A549 (cell line): Measurements from ENCODE around the gene UNC13D. TPM values are rescaled to one million over a fixed set of nuclear protein-coding genes. Genes with fewer than 3 reads are reported as not detected.

ENCODE experiments used
- ATAC-seq, 2 experiments: fragments of 200-7000 bp in 1 of 2; fragments of >200 bp in 1 of 2; cut with Nextera tagmentation in 1 of 2; cut with Tn5 transposase in 1 of 2; 3 replicates each; pipeline versions ENCODE4 v1.8.0 to v1.9.1; 2018 to 2020; ENCODE audit warnings: mild to moderate bottlenecking in 1 of 2, moderate library complexity in 1 of 2
- CTCF ChIA-PET: fragments of 300-600 bp; sonication (Branson Sonifier 250); formaldehyde crosslinking; extraction: SDS; loops from one replicate; lab custom pipeline; 2021; ENCODE audit warnings: antibody characterized with exemption, inconsistent platforms; lab: Yijun Ruan, JAX
- POLR2A ChIA-PET: fragments of 350-600 bp; formaldehyde crosslinking; extraction: SDS; loops from one replicate; lab custom pipeline; 2021; ENCODE audit warnings: antibody characterized with exemption, inconsistent platforms; lab: Yijun Ruan, JAX
- DNase-seq, 2 experiments: peaks; one replicate each; pipeline versions ENCODE4 v3.0.0 to v3.0.0-alpha.2; 2011 to 2016; ENCODE audit warnings: low read depth in 1 of 2, low spot score in 1 of 2
- FAIRE-seq: peaks from 2 replicates; lab custom pipeline; 2011; peaks lifted over from hg19 to GRCh38; lab: Jason Lieb, UNC
- H3K27ac ChIP-seq, 2 experiments: fragments of >200 bp; sonication (Bioruptor Twin); formaldehyde crosslinking; 3 replicates each; pipeline ENCODE4 v1.5.1; 2016 to 2017
- H3K4me1 ChIP-seq: fragments of >200 bp; sonication (Bioruptor Twin); formaldehyde crosslinking; 3 replicates; pipeline ENCODE4 v1.6.1; 2016
- H3K4me2 ChIP-seq: fragments of >200 bp; sonication (Bioruptor Twin); formaldehyde crosslinking; 3 replicates; pipeline ENCODE4 v1.6.1; 2016
- H3K4me3 ChIP-seq: fragments of >200 bp; sonication (Bioruptor Twin); formaldehyde crosslinking; 3 replicates; pipeline ENCODE4 v1.5.1; 2016
- H3K9me3 ChIP-seq: fragments of >200 bp; sonication (Bioruptor Twin); formaldehyde crosslinking; 3 replicates; pipeline ENCODE4 v1.6.1; 2016
- ATOH8 ChIP-seq: fragments of 250-450 bp; sonication (Bioruptor Pico); IDR thresholded peaks from 2 replicates; pipeline ENCODE4 v1.5.0; 2020; ENCODE audit warnings: low read depth, mild to moderate bottlenecking, moderate library complexity
- CBX2 ChIP-seq: fragments of 200-600 bp; sonication (generic); IDR thresholded peaks from 2 replicates; pipeline ENCODE4 v1.6.1; 2016; ENCODE audit warnings: low read depth, mild to moderate bottlenecking, borderline replicate concordance
- E2F6 ChIP-seq: IDR thresholded peaks from 2 replicates; pipeline ENCODE4 v1.6.1; 2012; ENCODE audit warnings: low read depth, borderline replicate concordance
- EHF ChIP-seq: fragments of 250-450 bp; sonication (Bioruptor Pico); IDR thresholded peaks from 2 replicates; pipeline ENCODE4 v1.5.0; 2020; ENCODE audit warnings: mild to moderate bottlenecking
- EHMT2 ChIP-seq: fragments of 200-600 bp; sonication (generic); IDR thresholded peaks from 2 replicates; pipeline ENCODE4 v1.6.1; 2016; ENCODE audit warnings: antibody characterized with exemption, low read depth, mild to moderate bottlenecking, moderate library complexity
- EP300 ChIP-seq, 2 experiments: fragments of >200 bp; sonication (Bioruptor Twin); formaldehyde crosslinking; IDR thresholded peaks; 2 replicates in 1 of 2; 3 replicates in 1 of 2; pipeline ENCODE4 v1.6.1; 2016 to 2017
- GATA3 ChIP-seq: IDR thresholded peaks from 2 replicates; pipeline ENCODE4 v1.6.1; 2012; ENCODE audit warnings: borderline replicate concordance
- HES2 ChIP-seq: fragments of >200 bp; sonication (Bioruptor Twin); formaldehyde crosslinking; IDR thresholded peaks from 2 replicates; pipeline ENCODE4 v1.6.1; 2016
- HOXB5 ChIP-seq: fragments of 250-450 bp; sonication (Bioruptor Pico); IDR thresholded peaks from 2 replicates; pipeline ENCODE4 v1.5.0; 2020; ENCODE audit warnings: mild to moderate bottlenecking, moderate library complexity
- JUN ChIP-seq, 2 experiments: fragments of >200 bp; sonication (Bioruptor Twin); formaldehyde crosslinking; IDR thresholded peaks; 2 replicates in 1 of 2; 3 replicates in 1 of 2; pipeline ENCODE4 v1.6.1; 2016 to 2017
- MAZ ChIP-seq: fragments of 150-350 bp; IDR thresholded peaks from 2 replicates; pipeline ENCODE4 v1.6.1; 2014; ENCODE audit warnings: antibody characterized with exemption, low read depth, low read length, borderline replicate concordance
- NPAS2 ChIP-seq: fragments of 250-450 bp; sonication (Bioruptor Pico); IDR thresholded peaks from 2 replicates; pipeline ENCODE4 v1.8.0; 2022; ENCODE audit warnings: mild to moderate bottlenecking, moderate library complexity, borderline replicate concordance
- NR3C1 ChIP-seq: fragments of >200 bp; sonication (Bioruptor Twin); formaldehyde crosslinking; IDR thresholded peaks from 3 replicates; pipeline ENCODE4 v1.6.1; 2017
- REST ChIP-seq: fragments of 200-600 bp; sonication (generic); IDR thresholded peaks from 2 replicates; pipeline ENCODE4 v1.6.1; 2016; ENCODE audit warnings: antibody characterized with exemption, mild to moderate bottlenecking, moderate library complexity
- RFX5 ChIP-seq: fragments of 450-650 bp; IDR thresholded peaks from 2 replicates; pipeline ENCODE4 v1.7.1; 2014; ENCODE audit warnings: antibody characterized with exemption, mild to moderate bottlenecking, moderate library complexity
- SMC3 ChIP-seq: fragments of >200 bp; sonication (Bioruptor Twin); formaldehyde crosslinking; IDR thresholded peaks from 3 replicates; pipeline ENCODE4 v1.6.1; 2018; ENCODE audit warnings: inconsistent platforms
- ZC3H11A ChIP-seq: fragments of 450-650 bp; IDR thresholded peaks from 2 replicates; pipeline ENCODE4 v1.6.1; 2014; ENCODE audit warnings: antibody characterized with exemption, mild to moderate bottlenecking
- ZFP36 ChIP-seq: fragments of 450-650 bp; IDR thresholded peaks from 2 replicates; pipeline ENCODE4 v1.6.1; 2014; ENCODE audit warnings: borderline replicate concordance; ENCODE audit not compliant: partially characterized antibody
- ZNF302 ChIP-seq: fragments of 250-450 bp; sonication (Bioruptor Pico); IDR thresholded peaks from 2 replicates; pipeline ENCODE4 v1.9.0; 2021; ENCODE audit warnings: inconsistent platforms, mild to moderate bottlenecking, moderate library complexity
- WGBS: methylation state at CpG from one replicate; pipeline ENCODE4 v1.1.6; 2017; ENCODE audit errors: missing lambda C conversion rate; 5-methylcytosine and 5-hydroxymethylcytosine counted together
- polyA plus RNA-seq, 4 experiments: library from polyadenylated mRNA; depleted of rRNA in 3 of 4; stranded (reverse); fragments of >200 nt; fragmentation: RNase III in 1 of 4; extraction: RNeasy Plus Mini Kit Qiagen cat#74134 plus additional on column Dnase treatment in 1 of 4; gene quantifications; 2 replicates in 3 of 4; 3 replicates in 1 of 4; pipeline ENCODE4 v1.2.3, GENCODE V29; 2011 to 2017
- TF ChIP-seq, protein P1 (sequence below): IDR thresholded peaks from 2 replicates; pipeline ENCODE4 v1.6.1; 2012
- TF ChIP-seq, protein P2 (sequence below): IDR thresholded peaks from 2 replicates; pipeline ENCODE4 v1.6.1; 2012
- TF ChIP-seq, protein P3 (sequence below): fragments of >200 bp; sonication (Bioruptor Twin); formaldehyde crosslinking; IDR thresholded peaks from 3 replicates; pipeline ENCODE4 v1.5.1; 2016

Gene UNC13D
- polyA plus RNA-seq, 2 of the 4 experiments (the other 2 are of a cell fraction) = 1.6 to 3.5 TPM

DNA sequence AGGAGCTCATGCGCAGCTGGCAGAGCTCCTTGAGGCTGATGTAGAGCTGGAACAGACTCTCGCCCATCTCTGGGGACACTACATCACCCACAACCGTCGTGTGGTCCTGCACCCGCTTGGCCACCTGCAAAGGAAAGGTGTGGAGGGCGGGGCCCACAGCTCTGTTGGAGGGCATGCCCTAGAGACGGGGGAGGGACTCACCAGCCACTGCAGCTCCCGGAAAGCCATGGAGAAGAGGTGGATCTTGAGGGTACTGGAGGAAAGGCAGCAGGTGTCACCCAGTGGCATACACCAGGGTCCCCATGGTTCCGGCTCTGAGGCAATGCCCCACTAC lies 8.6 kb downstream of the UNC13D start:
- POLR2A ChIA-PET = interaction anchor here (1.7 kb wide), 1 partner anchor 56 kb away, joined by 5 read pairs; a partner anchor contains a TSS
- CTCF ChIA-PET = interaction anchor here (1.2 to 37.0 kb wide), 6 partner anchors 6 to 156 kb away, joined by 3 to 691 read pairs (median 4); partner anchors contain the start of genes UNC13D and WBP2
- H3K9me3 ChIP-seq = no peaks in the 10 kb centered on the region
- no peak overlapping the region for H3K4me3 ChIP-seq
- FAIRE-seq = no peak
- ATAC-seq = no peak
- no peak overlapping the region for H3K27ac ChIP-seq
- 81% methylated on average over 8 of the region's 9 CpGs for whole genome bisulfite sequencing
- DNase-seq = no peak
- H3K4me2 ChIP-seq = no peak overlapping the region
- TF ChIP-seq HOXB5 (CRISPR knock-in tag) (no peak), MAZ (no peak), ZNF302 (CRISPR knock-in tag) (no peak), EP300 (IDR thresholded peaks at IDR 0.05) (no peak), NR3C1 (no peak), EHF (CRISPR knock-in tag) (no peak), NPAS2 (no peak)
- TF ChIP-seq, protein P1, sequence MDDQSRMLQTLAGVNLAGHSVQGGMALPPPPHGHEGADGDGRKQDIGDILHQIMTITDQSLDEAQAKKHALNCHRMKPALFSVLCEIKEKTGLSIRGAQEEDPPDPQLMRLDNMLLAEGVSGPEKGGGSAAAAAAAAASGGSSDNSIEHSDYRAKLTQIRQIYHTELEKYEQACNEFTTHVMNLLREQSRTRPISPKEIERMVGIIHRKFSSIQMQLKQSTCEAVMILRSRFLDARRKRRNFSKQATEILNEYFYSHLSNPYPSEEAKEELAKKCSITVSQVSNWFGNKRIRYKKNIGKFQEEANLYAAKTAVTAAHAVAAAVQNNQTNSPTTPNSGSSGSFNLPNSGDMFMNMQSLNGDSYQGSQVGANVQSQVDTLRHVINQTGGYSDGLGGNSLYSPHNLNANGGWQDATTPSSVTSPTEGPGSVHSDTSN = no peak
- TF ChIP-seq, all 56 proteins: peak for 0
- H3K4me1 ChIP-seq = peaks cover 5% of the 10 kb centered on the region; the same call in 1 of the 3 replicates

- no peak for ATAC-seq
- Histone ChIP-seq H3K4me3 (no peak overlapping the region), H3K27ac (no peak overlapping the region), H3K4me1 (peaks cover 5% of the 10 kb centered on the region; the same call in 1 of the 3 replicates), H3K4me2 (no peak overlapping the region), H3K9me3 (no peaks in the 10 kb centered on the region)
- FAIRE-seq = no peak
- ChIA-PET CTCF (interaction anchor here (0.6 to 37.0 kb wide), 8 partner anchors 6 to 155 kb away, joined by 3 to 691 read pairs (median 4); partner anchors contain the start of genes TRIM47, UNC13D and WBP2), POLR2A (interaction anchor here (1.7 kb wide), 1 partner anchor 55 kb away, joined by 5 read pairs; a partner anchor contains a TSS)
- no peak for DNase-seq
- TF ChIP-seq JUN (IDR thresholded peaks at IDR 0.05) = no peak
- TF ChIP-seq ZNF302 (CRISPR knock-in tag) = no peak
- TF ChIP-seq SMC3 = no peak
- TF ChIP-seq EHF (CRISPR knock-in tag) = no peak
- TF ChIP-seq ATOH8 = no peak
- TF ChIP-seq CBX2 = no peak
- no peak for TF ChIP-seq GATA3
- no peak for TF ChIP-seq HES2
- TF ChIP-seq ZC3H11A = no peak
- TF ChIP-seq, protein P2, sequence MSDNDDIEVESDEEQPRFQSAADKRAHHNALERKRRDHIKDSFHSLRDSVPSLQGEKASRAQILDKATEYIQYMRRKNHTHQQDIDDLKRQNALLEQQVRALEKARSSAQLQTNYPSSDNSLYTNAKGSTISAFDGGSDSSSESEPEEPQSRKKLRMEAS = no peak
- TF ChIP-seq NR3C1 = no peak
- no peak for TF ChIP-seq E2F6
- 89% methylated on average over 19 of the region's 24 CpGs for WGBS
Observed at GRCh38 chr17:75834928-75835653, 9.1 kb downstream of the UNC13D start.

- ATAC-seq (no peak), DNase-seq (no peak), FAIRE-seq (no peak)
- CTCF ChIA-PET = interaction anchor here (0.6 to 37.0 kb wide), 9 partner anchors 7 to 155 kb away, joined by 3 to 691 read pairs (median 4); partner anchors contain the start of genes GALK1, TRIM47, UNC13D and WBP2
- Histone ChIP-seq H3K4me2 (no peak overlapping the region), H3K4me3 (no peak overlapping the region), H3K4me1 (peaks cover 5% of the 10 kb centered on the region; the same call in 1 of the 3 replicates), H3K27ac (no peak overlapping the region), H3K9me3 (no peaks in the 10 kb centered on the region)
- 89% methylated on average over 25 of the region's 25 CpGs for WGBS
- POLR2A ChIA-PET = interaction anchor here (1.7 kb wide), 1 partner anchor 55 kb away, joined by 5 read pairs; a partner anchor contains a TSS
- TF ChIP-seq EHMT2 (no peak), JUN (IDR thresholded peaks at IDR 0.05) (no peak), GATA3 (no peak), REST (no peak), ZC3H11A (no peak), RFX5 (no peak), ZFP36 (no peak)
- TF ChIP-seq, protein P3, sequence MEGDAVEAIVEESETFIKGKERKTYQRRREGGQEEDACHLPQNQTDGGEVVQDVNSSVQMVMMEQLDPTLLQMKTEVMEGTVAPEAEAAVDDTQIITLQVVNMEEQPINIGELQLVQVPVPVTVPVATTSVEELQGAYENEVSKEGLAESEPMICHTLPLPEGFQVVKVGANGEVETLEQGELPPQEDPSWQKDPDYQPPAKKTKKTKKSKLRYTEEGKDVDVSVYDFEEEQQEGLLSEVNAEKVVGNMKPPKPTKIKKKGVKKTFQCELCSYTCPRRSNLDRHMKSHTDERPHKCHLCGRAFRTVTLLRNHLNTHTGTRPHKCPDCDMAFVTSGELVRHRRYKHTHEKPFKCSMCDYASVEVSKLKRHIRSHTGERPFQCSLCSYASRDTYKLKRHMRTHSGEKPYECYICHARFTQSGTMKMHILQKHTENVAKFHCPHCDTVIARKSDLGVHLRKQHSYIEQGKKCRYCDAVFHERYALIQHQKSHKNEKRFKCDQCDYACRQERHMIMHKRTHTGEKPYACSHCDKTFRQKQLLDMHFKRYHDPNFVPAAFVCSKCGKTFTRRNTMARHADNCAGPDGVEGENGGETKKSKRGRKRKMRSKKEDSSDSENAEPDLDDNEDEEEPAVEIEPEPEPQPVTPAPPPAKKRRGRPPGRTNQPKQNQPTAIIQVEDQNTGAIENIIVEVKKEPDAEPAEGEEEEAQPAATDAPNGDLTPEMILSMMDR = no peak
Observed at GRCh38 chr17:75834279-75834920, 9.8 kb downstream of the UNC13D start.
